GM21528 (cell line): ENCODE measurements around the gene GPANK1.

ENCODE experiments used
- ATAC-seq: cut with Tn5 transposase; IDR thresholded peaks from one replicate; pipeline ENCODE4 v1.9.1; 2021; ENCODE audit warnings: mild to moderate bottlenecking, moderate library complexity; ENCODE audit not compliant: unreplicated experiment, low FRiP score

GPANK1 gene

GRCh38 chr6:31663961-31664789, 622 bp downstream of the GPANK1 start:
- ATAC-seq = no peak

GRCh38 chr6:31663126-31663960, 1.5 kb downstream of the GPANK1 start:
- ATAC-seq = no peak

GRCh38 chr6:31662124-31662723, 2.6 kb downstream of the GPANK1 start:
- ATAC-seq = no peak

- ATAC-seq = no peak
Observed at GRCh38 chr6:31661262-31662123, 3.3 kb downstream of the GPANK1 start.

GRCh38 chr6:31660381-31661261, 4.2 kb downstream of the GPANK1 start, which contains the start of gene C6orf47:
C6orf47 (minus strand) TSS chr6:31660778; CDS start chr6:31659947, 831 bp downstream.
- no peak for ATAC-seq

- ATAC-seq = no peak
Observed at GRCh38 chr6:31659649-31660380, 5.0 kb downstream of the GPANK1 start.

- ATAC-seq = no peak
Observed at GRCh38 chr6:31658983-31659648, 5.7 kb downstream of the GPANK1 start.

GRCh38 chr6:31658158-31658688, 6.6 kb downstream of the GPANK1 start:
- ATAC-seq = no peak

GRCh38 chr6:31657406-31658157, 7.2 kb downstream of the GPANK1 start:
- no peak for ATAC-seq

GRCh38 chr6:31655349-31656237, 9.2 kb downstream of the GPANK1 start, which contains the start of gene APOM:
APOM (plus strand) TSS chr6:31655894; CDS start chr6:31655967, 73 bp downstream.
- ATAC-seq = no peak

GRCh38 chr6:31654574-31655348, 10.0 kb downstream of the GPANK1 start:
- ATAC-seq = no peak

- ATAC-seq = peak; percentile 49
Observed at GRCh38 chr6:31652925-31653724, 11.7 kb downstream of the GPANK1 start.

- peak; percentile 30 for ATAC-seq
Observed at GRCh38 chr6:31651602-31652191, 13.1 kb downstream of the GPANK1 start.

- ATAC-seq = no peak
Observed at GRCh38 chr6:31645325-31645724, 19.5 kb downstream of the GPANK1 start.
